Endothelial cell of umbilical vein (primary cell): ENCODE measurements around the gene RGS2. TPM values are rescaled to one million over a fixed set of nuclear protein-coding genes. Genes with fewer than 3 reads are reported as not detected.

Experiments used
- BruUV-seq: library from RNA; stranded (reverse); fragments of 400-500 nt; replicated peaks from 2 replicates; lab custom pipeline; 2021; lab: Mats Ljungman, UMichigan
- CTCF ChIA-PET: fragments of 300-600, 350-600 bp; sonication (Branson Sonifier 250); formaldehyde crosslinking; loops from one replicate; lab custom pipeline; 2021; ENCODE audit warnings: antibody characterized with exemption, inconsistent platforms; lab: Charles Lee
- POLR2A ChIA-PET: fragments of 300-600, 350-600 bp; sonication (Branson Sonifier 250); formaldehyde crosslinking; loops from one replicate; lab custom pipeline; 2021; ENCODE audit warnings: antibody characterized with exemption, inconsistent platforms; lab: Charles Lee
- DNase-seq: peaks from one replicate; pipeline ENCODE4 v3.0.0-alpha.2; 2011; ENCODE audit warnings: low read depth, low spot score
- FAIRE-seq: peaks from 2 replicates; lab custom pipeline; 2011; peaks lifted over from hg19 to GRCh38; lab: Jason Lieb, UNC
- H2AFZ ChIP-seq: 2 replicates; pipeline ENCODE4 v1.6.0; 2012; ENCODE audit warnings: low read depth, low read length, control low read depth, inconsistent platforms
- H3K27ac ChIP-seq: 2 replicates; pipeline ENCODE4 v1.5.1; 2011; ENCODE audit warnings: low read depth, mild to moderate bottlenecking, control low read depth, low read length, moderate library complexity; ENCODE audit not compliant: insufficient read depth
- H3K27me3 ChIP-seq, 2 experiments: 2 replicates each; pipeline versions ENCODE4 v1.6.0 to v1.6.1; 2011; ENCODE audit warnings: low read length in 2 of 2, mixed read lengths in 1 of 2; ENCODE audit not compliant: control insufficient read depth in 2 of 2, insufficient read depth in 2 of 2
- H3K36me3 ChIP-seq, 2 experiments: 2 replicates in 1 of 2; 3 replicates in 1 of 2; pipeline ENCODE4 v1.5.1; 2011; ENCODE audit warnings: low read length in 2 of 2, mild to moderate bottlenecking in 1 of 2, moderate library complexity in 1 of 2; ENCODE audit not compliant: control insufficient read depth in 2 of 2, insufficient read depth in 2 of 2; ENCODE audit errors: extremely low read depth in 1 of 2
- H3K4me1 ChIP-seq: 3 replicates; pipeline ENCODE4 v1.5.1; 2011; ENCODE audit warnings: mild to moderate bottlenecking, low read length; ENCODE audit not compliant: control insufficient read depth, insufficient read depth; ENCODE audit errors: extremely low read depth
- H3K4me2 ChIP-seq: 2 replicates; pipeline ENCODE4 v1.6.1; 2011; ENCODE audit warnings: low read length, control low read depth, mixed read lengths; ENCODE audit not compliant: insufficient read depth
- H3K4me3 ChIP-seq, 3 experiments: fragments of 200-600 bp in 1 of 3; sonication (generic), shearing (Covaris generic) in 1 of 3; replicated peaks in 1 of 3; 2 replicates each; pipeline ENCODE4 v1.5.1; 2011 to 2016; ENCODE audit warnings: control low read depth in 3 of 3, low read length in 3 of 3, mild to moderate bottlenecking in 2 of 3, inconsistent platforms in 1 of 3, low read depth in 1 of 3, moderate library complexity in 1 of 3; ENCODE audit not compliant: insufficient read depth in 1 of 3
- H3K79me2 ChIP-seq: 2 replicates; pipeline ENCODE4 v1.6.0; 2012; ENCODE audit warnings: low read length, inconsistent platforms; ENCODE audit not compliant: control insufficient read depth, insufficient read depth
- H3K9ac ChIP-seq: replicated peaks from 2 replicates; pipeline ENCODE3; 2011; ENCODE audit warnings: low read length, control low read depth; ENCODE audit not compliant: insufficient read depth; ENCODE audit errors: extremely low read depth
- H3K9me1 ChIP-seq: replicated peaks from 3 replicates; pipeline ENCODE4 v1.6.0; 2011; ENCODE audit warnings: mild to moderate bottlenecking, low read length; ENCODE audit not compliant: control insufficient read depth, insufficient read depth; ENCODE audit errors: extremely low read depth
- H3K9me3 ChIP-seq: replicated peaks from 2 replicates; pipeline ENCODE4 v1.5.1; 2012; ENCODE audit warnings: low read length, inconsistent platforms; ENCODE audit not compliant: control insufficient read depth, insufficient read depth
- H4K20me1 ChIP-seq: replicated peaks from 2 replicates; pipeline ENCODE3; 2011; ENCODE audit warnings: mild to moderate bottlenecking, low read length; ENCODE audit not compliant: control insufficient read depth, insufficient read depth; ENCODE audit errors: extremely low read depth
- EZH2 ChIP-seq: IDR thresholded peaks from 2 replicates; pipeline ENCODE4 v1.6.1; 2012; ENCODE audit warnings: borderline replicate concordance, low read depth, mild to moderate bottlenecking, moderate library complexity, low read length, inconsistent platforms; ENCODE audit not compliant: severe bottlenecking
- FOS ChIP-seq: IDR thresholded peaks from 2 replicates; pipeline ENCODE4 v1.6.1; 2011; ENCODE audit warnings: mild to moderate bottlenecking, low read length, moderate library complexity, borderline replicate concordance; ENCODE audit not compliant: insufficient read depth
- GATA2 ChIP-seq: IDR thresholded peaks from 2 replicates; pipeline ENCODE4 v1.7.0; 2011; ENCODE audit warnings: low read depth, mild to moderate bottlenecking, moderate library complexity, mixed read lengths, low read length; ENCODE audit not compliant: insufficient read length, insufficient read depth
- JUN ChIP-seq: IDR thresholded peaks from 2 replicates; pipeline ENCODE4 v1.6.1; 2011; ENCODE audit warnings: borderline replicate concordance, low read depth; ENCODE audit not compliant: insufficient read length, insufficient read depth
- MYC ChIP-seq: IDR thresholded peaks from one replicate; pipeline ENCODE4 v1.6.1; 2011; ENCODE audit warnings: mild to moderate bottlenecking, low read depth, low read length
- POLR2A ChIP-seq: IDR thresholded peaks from 2 replicates; pipeline ENCODE4 v1.6.1; 2012; ENCODE audit warnings: low read depth, mild to moderate bottlenecking, control low read depth, low read length
- POLR2AphosphoS5 ChIP-seq: IDR thresholded peaks from 2 replicates; pipeline ENCODE4 v1.6.1; 2012; ENCODE audit warnings: low read depth, mild to moderate bottlenecking, control low read depth, low read length, moderate library complexity; ENCODE audit not compliant: insufficient read depth
- dilution Hi-C: fragments of 300-500 bp; cut with MboI; formaldehyde crosslinking; loops from one replicate; pipeline ENCODE4 v1.15.0; 2019; ENCODE audit warnings: low sequenced_read_pairs; ENCODE audit not compliant: extremely low pct_ligation_motif_present
- intact Hi-C: fragments of 100-400 bp; cut with micrococcal nuclease; formaldehyde crosslinking; loops from one replicate; pipeline ENCODE4 v1.10.0; 2022
- polyA plus RNA-seq, 4 experiments: library from polyadenylated mRNA; depleted of rRNA in 3 of 4; stranded (reverse) in 3 of 4; unstranded in 1 of 4; fragments of >200 nt; gene quantifications; 2 replicates each; pipeline versions ENCODE4 v1.2.1 to v1.2.3, GENCODE V29; 2011 to 2012; ENCODE audit warnings: missing spikeins in 1 of 4
- total RNA-seq: library from RNA; stranded (reverse); gene quantifications from 2 replicates; pipeline ENCODE4 v1.2.3, GENCODE V29; 2021
- TF ChIP-seq, protein P1 (sequence below), 2 donors: IDR thresholded peaks; 1 replicate in 1 of 2; 2 replicates in 1 of 2; pipeline ENCODE4 v1.5.1; 2011; ENCODE audit warnings: low read length in 2 of 2, mild to moderate bottlenecking in 2 of 2, moderate library complexity in 2 of 2, control low read depth in 1 of 2, inconsistent platforms in 1 of 2, low read depth in 1 of 2; ENCODE audit not compliant: insufficient read depth in 1 of 2; ENCODE audit errors: extremely low read depth in 1 of 2
- TF ChIP-seq, protein P2 (sequence below): IDR thresholded peaks from 2 replicates; pipeline ENCODE4 v1.6.1; 2011; ENCODE audit not compliant: insufficient read depth, insufficient read length

The RGS2 gene
- total and polyA plus RNA-seq, 2 donors (not counting 3 experiments of a cell fraction or from before 2014, with no cell fraction given), result 6.1 to 9.1 TPM

DNA sequence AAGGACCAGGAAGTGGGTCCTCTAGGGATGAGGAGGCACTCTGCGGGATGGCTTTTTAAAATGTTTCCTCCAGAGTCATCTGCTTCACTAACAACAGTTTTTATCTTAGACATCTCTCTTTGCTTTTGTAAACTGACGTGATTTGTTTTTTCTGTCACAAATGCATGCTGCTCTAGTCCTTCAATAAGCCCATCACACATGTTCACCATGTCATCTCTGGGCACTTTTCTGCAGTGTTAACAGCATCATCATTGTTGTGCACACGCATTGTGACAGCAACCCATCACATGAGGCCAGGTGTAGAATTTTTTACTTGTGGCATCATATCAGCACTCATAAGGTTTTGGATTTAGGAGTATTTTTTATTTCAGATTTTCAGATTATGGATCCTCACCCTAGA lies 12.5 kb downstream of the RGS2 start:
- ChIA-PET CTCF (interaction anchor here (1.3 kb wide), 1 partner anchor 10 kb away, joined by 3 read pairs; no protein-coding TSS in a partner anchor), POLR2A (no interaction called here)
- H3K9ac ChIP-seq, result no peak overlapping the region
- no peaks in the 10 kb centered on the region for H3K36me3 ChIP-seq
- H3K9me1 ChIP-seq, result no peaks in the 10 kb centered on the region
- DNase-seq (no peak), FAIRE-seq (no peak)
- BruUV-seq, result no TSS peak
- no peak overlapping the region for H2AFZ ChIP-seq
- dilution Hi-C loops, result loop anchor here (25.0 kb wide), 2 partner anchors 191 to 334 kb away; no protein-coding TSS in a partner anchor
- no peaks in the 10 kb centered on the region for H3K79me2 ChIP-seq
- peaks cover 9% of the 10 kb centered on the region for H3K4me1 ChIP-seq
- no peaks in the 10 kb centered on the region for H3K27me3 ChIP-seq
- H3K4me3 ChIP-seq, result no peak overlapping the region
- H3K9me3 ChIP-seq, result no peaks in the 10 kb centered on the region
- H3K27ac ChIP-seq, result no peak overlapping the region
- intact Hi-C loops, result no loop called here
- TF ChIP-seq, protein P1, sequence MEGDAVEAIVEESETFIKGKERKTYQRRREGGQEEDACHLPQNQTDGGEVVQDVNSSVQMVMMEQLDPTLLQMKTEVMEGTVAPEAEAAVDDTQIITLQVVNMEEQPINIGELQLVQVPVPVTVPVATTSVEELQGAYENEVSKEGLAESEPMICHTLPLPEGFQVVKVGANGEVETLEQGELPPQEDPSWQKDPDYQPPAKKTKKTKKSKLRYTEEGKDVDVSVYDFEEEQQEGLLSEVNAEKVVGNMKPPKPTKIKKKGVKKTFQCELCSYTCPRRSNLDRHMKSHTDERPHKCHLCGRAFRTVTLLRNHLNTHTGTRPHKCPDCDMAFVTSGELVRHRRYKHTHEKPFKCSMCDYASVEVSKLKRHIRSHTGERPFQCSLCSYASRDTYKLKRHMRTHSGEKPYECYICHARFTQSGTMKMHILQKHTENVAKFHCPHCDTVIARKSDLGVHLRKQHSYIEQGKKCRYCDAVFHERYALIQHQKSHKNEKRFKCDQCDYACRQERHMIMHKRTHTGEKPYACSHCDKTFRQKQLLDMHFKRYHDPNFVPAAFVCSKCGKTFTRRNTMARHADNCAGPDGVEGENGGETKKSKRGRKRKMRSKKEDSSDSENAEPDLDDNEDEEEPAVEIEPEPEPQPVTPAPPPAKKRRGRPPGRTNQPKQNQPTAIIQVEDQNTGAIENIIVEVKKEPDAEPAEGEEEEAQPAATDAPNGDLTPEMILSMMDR (IDR thresholded peaks at IDR 0.05; ENCODE audit: extremely low read depth in 1 of 2, insufficient read depth in 1 of 2, low read depth in 1 of 2, low read length in 2 of 2), result no peak
- no peak for TF ChIP-seq JUN
- TF ChIP-seq, protein P2, sequence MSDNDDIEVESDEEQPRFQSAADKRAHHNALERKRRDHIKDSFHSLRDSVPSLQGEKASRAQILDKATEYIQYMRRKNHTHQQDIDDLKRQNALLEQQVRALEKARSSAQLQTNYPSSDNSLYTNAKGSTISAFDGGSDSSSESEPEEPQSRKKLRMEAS, result no peak
- TF ChIP-seq MYC, result no peak
- TF ChIP-seq GATA2, result no peak
- TF ChIP-seq EZH2, result no peak
- TF ChIP-seq FOS, result no peak
- TF ChIP-seq POLR2A, result no peak
- TF ChIP-seq POLR2AphosphoS5, result no peak
- no peaks in the 10 kb centered on the region for H4K20me1 ChIP-seq
- no peak overlapping the region for H3K4me2 ChIP-seq
